OCI-LY7 (cell line): ENCODE results near the gene BFSP2.

Source experiments
- CTCF ChIP-seq: fragments of 200-600 bp; sonication (generic); conservative IDR thresholded peaks from 2 replicates; pipeline ENCODE4 v1.5.1; 2014; ENCODE audit warnings: mild to moderate bottlenecking, antibody characterized with exemption, low read length, moderate library complexity, mixed read lengths
- EZH2phosphoT487 ChIP-seq: fragments of 200-600 bp; sonication (generic); IDR thresholded peaks from 2 replicates; pipeline ENCODE4 v1.6.1; 2018; ENCODE audit warnings: low read depth, borderline replicate concordance, mild to moderate bottlenecking, mixed run types, antibody characterized with exemption, low read length, moderate library complexity, mixed read lengths

GRCh38 chr3:133521946-133522345 lies 122.1 kb downstream of the BFSP2 start:
- TF ChIP-seq CTCF (no peak), EZH2phosphoT487 (no peak)
